Astrocyte (in vitro differentiated cells and primary cell): ENCODE results near the gene CENATAC. TPM values are rescaled to one million over a fixed set of nuclear protein-coding genes. Genes with fewer than 3 reads are reported as not detected.
"Not testable (repeated sequence)": the region's sequence is repeated elsewhere in the genome, so short reads cannot be mapped to it uniquely, and the experiment has no call there.

Experiments used
- DNase-seq: peaks from one replicate; pipeline ENCODE4 v3.0.0-alpha.2; 2010; ENCODE audit warnings: low read depth
- FAIRE-seq: peaks from 2 replicates; lab custom pipeline; 2011; peaks lifted over from hg19 to GRCh38; lab: Jason Lieb, UNC
- H2AFZ ChIP-seq: 2 replicates; pipeline ENCODE4 v1.6.0; 2012; ENCODE audit warnings: low read depth, low read length, inconsistent platforms
- H3K27ac ChIP-seq: 2 replicates; pipeline ENCODE4 v1.5.1; 2011; ENCODE audit warnings: low read depth, low read length, inconsistent platforms
- H3K27me3 ChIP-seq: 2 replicates; pipeline ENCODE4 v1.6.0; 2011; ENCODE audit warnings: low read length, inconsistent platforms; ENCODE audit not compliant: insufficient read depth
- H3K36me3 ChIP-seq: 2 replicates; pipeline ENCODE4 v1.5.1; 2011; ENCODE audit warnings: low read length, inconsistent platforms; ENCODE audit not compliant: insufficient read depth
- H3K4me1 ChIP-seq: 2 replicates; pipeline ENCODE4 v1.5.1; 2011; ENCODE audit warnings: low read length, inconsistent platforms; ENCODE audit not compliant: insufficient read depth
- H3K4me2 ChIP-seq: 2 replicates; pipeline ENCODE4 v1.6.0; 2012; ENCODE audit warnings: low read length, inconsistent platforms
- H3K4me3 ChIP-seq: 2 replicates; pipeline ENCODE4 v1.5.1; 2011; ENCODE audit warnings: low read depth, mild to moderate bottlenecking, low read length, inconsistent platforms; ENCODE audit not compliant: insufficient read depth
- H3K79me2 ChIP-seq: 2 replicates; pipeline ENCODE4 v1.6.0; 2012; ENCODE audit warnings: mild to moderate bottlenecking, low read length, inconsistent platforms; ENCODE audit not compliant: insufficient read depth
- H3K9ac ChIP-seq: 2 replicates; pipeline ENCODE4 v1.6.0; 2012; ENCODE audit warnings: mild to moderate bottlenecking, low read length, inconsistent platforms
- H3K9me3 ChIP-seq: 2 replicates; pipeline ENCODE4 v1.5.1; 2012; ENCODE audit warnings: low read depth, mild to moderate bottlenecking, low read length, inconsistent platforms; ENCODE audit not compliant: insufficient read depth
- H4K20me1 ChIP-seq: 2 replicates; pipeline ENCODE4 v1.6.0; 2012; ENCODE audit warnings: low read length, inconsistent platforms; ENCODE audit not compliant: insufficient read depth
- H3K27ac Mint-ChIP-seq: one replicate; pipeline ENCODE4 v1.8.0; 2021; ENCODE audit warnings: mild to moderate bottlenecking, mixed read lengths; ENCODE audit not compliant: unreplicated experiment
- H3K27me3 Mint-ChIP-seq: one replicate; pipeline ENCODE4 v1.8.0; 2021; ENCODE audit warnings: low read depth, mixed read lengths; ENCODE audit not compliant: unreplicated experiment
- H3K36me3 Mint-ChIP-seq: one replicate; pipeline ENCODE4 v1.8.0; 2021; ENCODE audit warnings: low read depth, mixed read lengths; ENCODE audit not compliant: unreplicated experiment
- H3K4me1 Mint-ChIP-seq: one replicate; pipeline ENCODE4 v1.8.0; 2021; ENCODE audit warnings: low read depth, mixed read lengths; ENCODE audit not compliant: unreplicated experiment
- H3K4me3 Mint-ChIP-seq: one replicate; pipeline ENCODE4 v1.8.0; 2021; ENCODE audit warnings: mild to moderate bottlenecking, moderate library complexity, mixed read lengths; ENCODE audit not compliant: unreplicated experiment
- H3K9me3 Mint-ChIP-seq: one replicate; pipeline ENCODE4 v1.8.0; 2021; ENCODE audit warnings: mild to moderate bottlenecking, mixed read lengths; ENCODE audit not compliant: unreplicated experiment
- EZH2 ChIP-seq: IDR thresholded peaks from 2 replicates; pipeline ENCODE4 v1.6.1; 2012; ENCODE audit warnings: mild to moderate bottlenecking, low read length, inconsistent platforms; ENCODE audit not compliant: insufficient read depth
- total RNA-seq: library from RNA; stranded (reverse); gene quantifications from 2 replicates; pipeline ENCODE4 v1.2.1, GENCODE V29; 2021
- TF ChIP-seq, protein P1 (sequence below): IDR thresholded peaks from 2 replicates; pipeline ENCODE4 v1.5.1; 2011; ENCODE audit warnings: low read depth, mild to moderate bottlenecking, inconsistent platforms, low read length, moderate library complexity; ENCODE audit not compliant: insufficient read depth

CENATAC gene
- total RNA-seq, 1 donor from 2014 or later = 25.4 TPM

GRCh38 chr11:119015054-119015611 is 17.2 kb downstream of the CENATAC start:
- no peaks in the 10 kb centered on the region for H3K9me3 Mint-ChIP-seq
- Histone ChIP-seq H3K36me3 (peaks cover 36% of the 10 kb centered on the region), H3K27me3 (no peaks in the 10 kb centered on the region), H3K4me1 (peaks cover 14% of the 10 kb centered on the region), H2AFZ (no peak overlapping the region), H3K79me2 (peaks cover 55% of the 10 kb centered on the region), H4K20me1 (peaks cover 60% of the 10 kb centered on the region), H3K4me3 (no peak overlapping the region), H3K27ac (no peak overlapping the region), H3K9ac (no peak overlapping the region), H3K9me3 (no peaks in the 10 kb centered on the region), H3K4me2 (no peak overlapping the region)
- TF ChIP-seq, protein P1, sequence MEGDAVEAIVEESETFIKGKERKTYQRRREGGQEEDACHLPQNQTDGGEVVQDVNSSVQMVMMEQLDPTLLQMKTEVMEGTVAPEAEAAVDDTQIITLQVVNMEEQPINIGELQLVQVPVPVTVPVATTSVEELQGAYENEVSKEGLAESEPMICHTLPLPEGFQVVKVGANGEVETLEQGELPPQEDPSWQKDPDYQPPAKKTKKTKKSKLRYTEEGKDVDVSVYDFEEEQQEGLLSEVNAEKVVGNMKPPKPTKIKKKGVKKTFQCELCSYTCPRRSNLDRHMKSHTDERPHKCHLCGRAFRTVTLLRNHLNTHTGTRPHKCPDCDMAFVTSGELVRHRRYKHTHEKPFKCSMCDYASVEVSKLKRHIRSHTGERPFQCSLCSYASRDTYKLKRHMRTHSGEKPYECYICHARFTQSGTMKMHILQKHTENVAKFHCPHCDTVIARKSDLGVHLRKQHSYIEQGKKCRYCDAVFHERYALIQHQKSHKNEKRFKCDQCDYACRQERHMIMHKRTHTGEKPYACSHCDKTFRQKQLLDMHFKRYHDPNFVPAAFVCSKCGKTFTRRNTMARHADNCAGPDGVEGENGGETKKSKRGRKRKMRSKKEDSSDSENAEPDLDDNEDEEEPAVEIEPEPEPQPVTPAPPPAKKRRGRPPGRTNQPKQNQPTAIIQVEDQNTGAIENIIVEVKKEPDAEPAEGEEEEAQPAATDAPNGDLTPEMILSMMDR = peak; percentile 6
- no peak for TF ChIP-seq EZH2
- no peaks in the 10 kb centered on the region for H3K27me3 Mint-ChIP-seq
- H3K4me3 Mint-ChIP-seq = peak overlapping the region; percentile 71
- FAIRE-seq = no peak
- H3K27ac Mint-ChIP-seq = no peak overlapping the region
- peaks cover 19% of the 10 kb centered on the region for H3K36me3 Mint-ChIP-seq
- H3K4me1 Mint-ChIP-seq = peaks cover 22% of the 10 kb centered on the region
- no peak for DNase-seq

DNA sequence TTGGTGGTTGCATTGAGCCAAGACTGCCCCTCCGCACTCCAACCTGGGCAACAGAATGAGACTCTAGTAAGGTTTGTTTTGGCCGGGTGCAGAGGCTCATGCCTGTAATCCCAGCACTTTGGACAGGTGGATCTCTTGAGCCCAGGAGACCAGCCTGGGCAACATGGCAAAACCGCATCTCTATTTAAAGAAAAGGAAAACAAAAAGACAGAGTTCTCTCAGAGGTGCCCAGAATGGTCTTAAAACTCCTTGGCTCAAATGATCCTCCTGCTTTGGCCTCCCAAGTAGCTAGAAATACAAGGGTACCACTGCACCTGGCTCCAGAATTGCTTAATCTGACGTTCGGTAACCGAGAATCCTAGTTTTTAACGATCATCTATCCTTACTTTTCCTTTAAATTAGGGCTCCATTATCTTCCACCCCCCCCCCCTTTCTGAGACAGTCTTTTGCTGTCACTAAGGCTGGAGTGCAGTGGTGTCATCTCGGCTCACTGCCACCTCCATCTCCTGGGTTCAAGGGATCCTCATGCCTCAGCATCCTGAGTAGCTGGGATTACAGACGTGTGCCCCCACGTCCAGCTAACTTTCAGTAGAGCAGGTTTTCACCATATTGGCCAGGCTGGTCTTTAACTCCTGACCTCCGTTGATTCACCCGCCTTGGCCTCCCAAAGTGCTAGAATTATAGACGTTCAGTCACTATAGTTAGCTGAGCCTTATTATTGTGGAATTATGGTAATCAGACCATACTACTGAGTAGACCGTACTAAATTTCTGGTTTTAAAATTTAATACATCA is 18.5 kb downstream of the CENATAC start:
- Histone ChIP-seq H2AFZ (no peak overlapping the region), H3K4me1 (peaks cover 19% of the 10 kb centered on the region), H3K79me2 (peaks cover 68% of the 10 kb centered on the region), H3K27me3 (no peaks in the 10 kb centered on the region), H3K9ac (peak overlapping the region; percentile 95), H3K9me3 (no peaks in the 10 kb centered on the region), H3K36me3 (peaks cover 38% of the 10 kb centered on the region), H3K27ac (no peak overlapping the region), H3K4me3 (peak overlapping the region; percentile 90), H4K20me1 (peaks cover 71% of the 10 kb centered on the region), H3K4me2 (peak overlapping the region; percentile 86)
- DNase-seq (no peak), FAIRE-seq (no peak)
- H3K36me3 Mint-ChIP-seq = peaks cover 12% of the 10 kb centered on the region
- peak overlapping the region; percentile 99 for H3K4me3 Mint-ChIP-seq
- H3K27me3 Mint-ChIP-seq = no peaks in the 10 kb centered on the region
- no peaks in the 10 kb centered on the region for H3K9me3 Mint-ChIP-seq
- TF ChIP-seq EZH2 = no peak
- TF ChIP-seq, protein P1 = no peak
- H3K4me1 Mint-ChIP-seq = peaks cover 23% of the 10 kb centered on the region
- no peak overlapping the region for H3K27ac Mint-ChIP-seq

GRCh38 chr11:119017377-119017776 is 19.4 kb downstream of the CENATAC start:
- Histone ChIP-seq H3K4me2 (peak overlapping the region; percentile 86), H4K20me1 (peaks cover 72% of the 10 kb centered on the region), H3K9ac (peak overlapping the region; percentile 95), H3K4me3 (peak overlapping the region; percentile 90), H3K36me3 (peaks cover 38% of the 10 kb centered on the region), H3K79me2 (peaks cover 74% of the 10 kb centered on the region), H3K4me1 (peaks cover 19% of the 10 kb centered on the region), H3K27ac (peak overlapping the region; percentile 73)
- Mint-ChIP-seq H3K4me3 (peak overlapping the region; percentile 99), H3K4me1 (peaks cover 23% of the 10 kb centered on the region), H3K27ac (peak overlapping the region; percentile 86), H3K36me3 (peaks cover 14% of the 10 kb centered on the region)
- not testable (repeated sequence) for H3K9me3 Mint-ChIP-seq, FAIRE-seq, H3K27me3 ChIP-seq, H3K27me3 Mint-ChIP-seq, DNase-seq, H2AFZ ChIP-seq, H3K9me3 ChIP-seq
